Measurements from ENCODE around the gene RIC8A. TPM values are rescaled to one million over a fixed set of nuclear protein-coding genes. Genes with fewer than 3 reads are reported as not detected.

RIC8A gene
- total and polyA plus RNA-seq, 2 of the 13 experiments (the other 11 are each of a cell fraction or from before 2014, with no cell fraction given) = 62.1 to 63.8 TPM

GRCh38 chr11:208181-208916 lies 841 bp downstream of the RIC8A start (continued):
- TF ChIP-seq ZZZ3 (CRISPR knock-in tag; IDR thresholded peaks at IDR 0.05; ENCODE audit: borderline replicate concordance) (0 out of 2 replicates have a peak, but pooled peaks have one; percentile 10), GATAD2A (CRISPR knock-in tag; IDR thresholded peaks at IDR 0.05) (no peak), THYN1 (CRISPR knock-in tag; IDR thresholded peaks at IDR 0.05; ENCODE audit: borderline replicate concordance, low read depth) (no peak), MEIS1 (CRISPR knock-in tag; IDR thresholded peaks at IDR 0.05; ENCODE audit: borderline replicate concordance) (no peak), ZNF558 (CRISPR knock-in tag; IDR thresholded peaks at IDR 0.05; ENCODE audit: borderline replicate concordance) (no peak), ZNF350 (CRISPR knock-in tag; IDR thresholded peaks at IDR 0.05; ENCODE audit: borderline replicate concordance, low read depth) (no peak), ZNF451 (CRISPR knock-in tag; IDR thresholded peaks at IDR 0.05) (no peak), CHD2 (IDR thresholded peaks at IDR 0.05; ENCODE audit: low read depth, low read length) (no peak), ZNF597 (CRISPR knock-in tag; IDR thresholded peaks at IDR 0.05) (no peak), ZFP41 (CRISPR knock-in tag; IDR thresholded peaks at IDR 0.05; ENCODE audit: borderline replicate concordance) (no peak), SP5 (CRISPR knock-in tag; IDR thresholded peaks at IDR 0.05; ENCODE audit: borderline replicate concordance, low read depth) (no peak; the same call in 1 of the 2 replicates), PAX8 (CRISPR knock-in tag; IDR thresholded peaks at IDR 0.05; ENCODE audit: borderline replicate concordance) (no peak; the same call in 1 of the 2 replicates), IRF1 (CRISPR knock-in tag; IDR thresholded peaks at IDR 0.05; ENCODE audit: low read depth) (no peak), JUND (CRISPR knock-in tag; IDR thresholded peaks at IDR 0.05) (no peak), FOXP1 (IDR thresholded peaks at IDR 0.05) (no peak), FOXP1 (CRISPR knock-in tag; IDR thresholded peaks at IDR 0.05) (no peak), ONECUT2 (CRISPR knock-in tag; IDR thresholded peaks at IDR 0.05) (no peak), E2F2 (CRISPR knock-in tag; IDR thresholded peaks at IDR 0.05; ENCODE audit: borderline replicate concordance) (0 out of 2 replicates have a peak, but pooled peaks have one; percentile 36), ZNF891 (CRISPR knock-in tag; IDR thresholded peaks at IDR 0.05) (no peak), RELA (CRISPR knock-in tag; IDR thresholded peaks at IDR 0.05) (no peak), ATF6 (CRISPR knock-in tag; conservative IDR thresholded peaks at IDR 0.05) (no peak), SNAPC2 (CRISPR knock-in tag; IDR thresholded peaks at IDR 0.05) (no peak), TRAFD1 (CRISPR knock-in tag; IDR thresholded peaks at IDR 0.05; ENCODE audit: borderline replicate concordance) (no peak), ZNF337 (CRISPR knock-in tag; IDR thresholded peaks at IDR 0.05; ENCODE audit: borderline replicate concordance, low read depth) (peak; percentile 42; the same call in 1 of the 2 replicates)
